Activated T-helper 2 cell treated with anti-CD3 and anti-CD28 coated beads, Interferon-gamma antibody, Interleukin-2, Interleukin-4, amounts not matched to agents 10 μg/mL and 5 μg/mL and 100 μg/mL, durations not matched to agents 14 hours and 24 hours and 36 hours (primary cell): Measurements from ENCODE around the gene ARHGAP27. TPM values are rescaled to one million over a fixed set of nuclear protein-coding genes. Genes with fewer than 3 reads are reported as not detected.
"Not testable (repeated sequence)": the region's sequence is repeated elsewhere in the genome, so short reads cannot be mapped to it uniquely, and the experiment has no call there.

ENCODE experiments used
- DNase-seq: peaks from one replicate; pipeline ENCODE4 v3.0.0; 2021; ENCODE audit warnings: low spot score
- H3K27ac Mint-ChIP-seq: one replicate; pipeline ENCODE4 v1.8.0; 2021; ENCODE audit warnings: mixed read lengths
- H3K27me3 Mint-ChIP-seq: one replicate; pipeline ENCODE4 v1.8.0; 2021; ENCODE audit warnings: low read depth, mixed read lengths
- H3K36me3 Mint-ChIP-seq: one replicate; pipeline ENCODE4 v1.8.0; 2021; ENCODE audit warnings: low read depth, mixed read lengths
- H3K4me1 Mint-ChIP-seq: one replicate; pipeline ENCODE4 v1.8.0; 2021; ENCODE audit warnings: low read depth, mixed read lengths
- H3K4me3 Mint-ChIP-seq: one replicate; pipeline ENCODE4 v1.8.0; 2021; ENCODE audit warnings: low read depth, mild to moderate bottlenecking, moderate library complexity, mixed read lengths
- H3K9me3 Mint-ChIP-seq: one replicate; pipeline ENCODE4 v1.8.0; 2021; ENCODE audit warnings: mixed read lengths
- intact Hi-C: fragments of 100-400 bp; cut with micrococcal nuclease; formaldehyde crosslinking; loops from one replicate; pipeline ENCODE4 v1.15.1; 2023
- total RNA-seq: library from RNA; stranded (reverse); gene quantifications from 2 replicates; pipeline ENCODE4 v1.2.3, GENCODE V29; 2022

The ARHGAP27 gene
- total RNA-seq, 1 donor from 2014 or later = 58.0 TPM

GRCh38 chr17:45444301-45444700 is 11.6 kb upstream of the ARHGAP27 start:
- peaks cover 15% of the 10 kb centered on the region for H3K36me3 Mint-ChIP-seq
- H3K4me3 Mint-ChIP-seq, H3K27ac Mint-ChIP-seq, intact Hi-C loops, H3K27me3 Mint-ChIP-seq, DNase-seq, H3K9me3 Mint-ChIP-seq: not testable (repeated sequence)
- peaks cover 23% of the 10 kb centered on the region for H3K4me1 Mint-ChIP-seq

- intact Hi-C loops, H3K4me3 Mint-ChIP-seq, H3K27ac Mint-ChIP-seq, DNase-seq, H3K9me3 Mint-ChIP-seq, H3K27me3 Mint-ChIP-seq, H3K36me3 Mint-ChIP-seq: not testable (repeated sequence)
- H3K4me1 Mint-ChIP-seq = peaks cover 23% of the 10 kb centered on the region
Observed at GRCh38 chr17:45443371-45444260, 10.9 kb upstream of the ARHGAP27 start.

- H3K36me3 Mint-ChIP-seq = peaks cover 9% of the 10 kb centered on the region
- H3K27me3 Mint-ChIP-seq = no peaks in the 10 kb centered on the region
- no peaks in the 10 kb centered on the region for H3K9me3 Mint-ChIP-seq
- no peak for DNase-seq
- intact Hi-C loops = no loop called here
- H3K27ac Mint-ChIP-seq = peak overlapping the region; percentile 19
- no peak overlapping the region for H3K4me3 Mint-ChIP-seq
- peaks cover 21% of the 10 kb centered on the region for H3K4me1 Mint-ChIP-seq
Observed at GRCh38 chr17:45441526-45442310, 9.0 kb upstream of the ARHGAP27 start.

GRCh38 chr17:45440839-45441515 is 8.3 kb upstream of the ARHGAP27 start:
- H3K27me3 Mint-ChIP-seq, H3K36me3 Mint-ChIP-seq, H3K9me3 Mint-ChIP-seq, DNase-seq, H3K27ac Mint-ChIP-seq, H3K4me3 Mint-ChIP-seq, intact Hi-C loops: not testable (repeated sequence)
- peaks cover 17% of the 10 kb centered on the region for H3K4me1 Mint-ChIP-seq

- H3K4me3 Mint-ChIP-seq = no peak overlapping the region
- no peaks in the 10 kb centered on the region for H3K9me3 Mint-ChIP-seq
- peak overlapping the region; percentile 8 for H3K27ac Mint-ChIP-seq
- intact Hi-C loops = no loop called here
- H3K4me1 Mint-ChIP-seq = peaks cover 13% of the 10 kb centered on the region
- no peaks in the 10 kb centered on the region for H3K27me3 Mint-ChIP-seq
- DNase-seq = no peak
- peaks cover 5% of the 10 kb centered on the region for H3K36me3 Mint-ChIP-seq
Observed at GRCh38 chr17:45440161-45440778, 7.6 kb upstream of the ARHGAP27 start.

- H3K9me3 Mint-ChIP-seq = no peaks in the 10 kb centered on the region
- intact Hi-C loops = no loop called here
- no peak for DNase-seq
- H3K27me3 Mint-ChIP-seq = no peaks in the 10 kb centered on the region
- peaks cover 11% of the 10 kb centered on the region for H3K4me1 Mint-ChIP-seq
- H3K36me3 Mint-ChIP-seq = no peaks in the 10 kb centered on the region
- H3K27ac Mint-ChIP-seq = no peak overlapping the region
- H3K4me3 Mint-ChIP-seq = no peak overlapping the region
Observed at GRCh38 chr17:45438931-45439610, 6.4 kb upstream of the ARHGAP27 start.

GRCh38 chr17:45437465-45438283 is 5.0 kb upstream of the ARHGAP27 start:
- no peak overlapping the region for H3K27ac Mint-ChIP-seq
- no peak for DNase-seq
- H3K27me3 Mint-ChIP-seq = no peaks in the 10 kb centered on the region
- H3K36me3 Mint-ChIP-seq = no peaks in the 10 kb centered on the region
- intact Hi-C loops = no loop called here
- H3K4me3 Mint-ChIP-seq = no peak overlapping the region
- H3K9me3 Mint-ChIP-seq = no peaks in the 10 kb centered on the region
- peaks cover 13% of the 10 kb centered on the region for H3K4me1 Mint-ChIP-seq

GRCh38 chr17:45436625-45437464 is 4.2 kb upstream of the ARHGAP27 start:
- DNase-seq = no peak
- peaks cover 13% of the 10 kb centered on the region for H3K4me1 Mint-ChIP-seq
- intact Hi-C loops = no loop called here
- no peaks in the 10 kb centered on the region for H3K27me3 Mint-ChIP-seq
- no peaks in the 10 kb centered on the region for H3K9me3 Mint-ChIP-seq
- H3K4me3 Mint-ChIP-seq = no peak overlapping the region
- no peak overlapping the region for H3K27ac Mint-ChIP-seq
- no peaks in the 10 kb centered on the region for H3K36me3 Mint-ChIP-seq

GRCh38 chr17:45436161-45436560 is 3.5 kb upstream of the ARHGAP27 start:
- no peak overlapping the region for H3K27ac Mint-ChIP-seq
- H3K9me3 Mint-ChIP-seq = no peaks in the 10 kb centered on the region
- peaks cover 13% of the 10 kb centered on the region for H3K4me1 Mint-ChIP-seq
- no peak for DNase-seq
- H3K27me3 Mint-ChIP-seq = no peaks in the 10 kb centered on the region
- intact Hi-C loops = no loop called here
- H3K4me3 Mint-ChIP-seq = no peak overlapping the region
- no peaks in the 10 kb centered on the region for H3K36me3 Mint-ChIP-seq

GRCh38 chr17:45435481-45435880 is 2.8 kb upstream of the ARHGAP27 start:
- intact Hi-C loops = no loop called here
- H3K36me3 Mint-ChIP-seq = no peaks in the 10 kb centered on the region
- no peak for DNase-seq
- no peak overlapping the region for H3K27ac Mint-ChIP-seq
- H3K4me1 Mint-ChIP-seq = peaks cover 12% of the 10 kb centered on the region
- no peaks in the 10 kb centered on the region for H3K9me3 Mint-ChIP-seq
- H3K4me3 Mint-ChIP-seq = no peak overlapping the region
- no peaks in the 10 kb centered on the region for H3K27me3 Mint-ChIP-seq

GRCh38 chr17:45433159-45433535 is 477 bp upstream of the ARHGAP27 start:
- Mint-ChIP-seq H3K4me1 (peaks cover 18% of the 10 kb centered on the region), H3K9me3 (no peaks in the 10 kb centered on the region), H3K4me3 (peak overlapping the region; percentile 56), H3K27ac (no peak overlapping the region), H3K36me3 (no peaks in the 10 kb centered on the region), H3K27me3 (no peaks in the 10 kb centered on the region)
- DNase-seq = no peak
- intact Hi-C loops = no loop called here
